ENCODE data around the gene RARA.

RARA gene

DNA sequence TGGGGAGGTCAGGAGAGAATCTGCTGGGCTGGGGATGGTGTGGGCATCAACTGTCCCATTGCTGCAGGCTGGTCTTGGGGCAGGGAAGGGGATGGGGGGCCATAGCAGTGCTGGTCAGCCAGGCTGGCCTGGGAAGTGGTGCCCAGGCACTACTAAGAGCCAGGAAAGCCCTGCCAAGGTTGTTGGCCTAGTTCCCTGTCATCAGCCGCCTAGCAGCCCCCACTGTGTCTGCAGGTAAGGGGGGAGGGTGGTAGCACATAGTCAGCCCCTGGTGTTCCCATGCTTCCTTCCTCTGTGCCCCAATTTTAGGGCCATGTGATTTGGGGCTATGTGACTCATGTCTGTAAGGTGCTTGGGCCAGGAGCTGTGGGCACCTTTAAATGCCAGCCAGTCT lies 37.8 kb downstream of the RARA start:
- DNase-seq = no peak

GRCh38 chr17:40347319-40348135 lies 38.5 kb downstream of the RARA start:
- no peak for DNase-seq

DNA sequence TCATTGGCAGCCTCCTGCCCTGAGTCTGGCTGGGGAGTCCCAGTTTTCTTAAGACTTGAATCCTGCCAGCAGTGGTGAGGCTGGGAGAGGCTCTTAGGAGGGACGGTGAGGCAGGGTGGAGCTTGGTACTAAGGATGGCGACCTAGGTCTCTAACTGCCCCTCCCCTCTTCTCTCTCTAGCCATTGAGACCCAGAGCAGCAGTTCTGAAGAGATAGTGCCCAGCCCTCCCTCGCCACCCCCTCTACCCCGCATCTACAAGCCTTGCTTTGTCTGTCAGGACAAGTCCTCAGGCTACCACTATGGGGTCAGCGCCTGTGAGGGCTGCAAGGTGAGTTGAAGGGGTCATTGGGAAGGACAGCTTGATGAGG lies 39.1 kb downstream of the RARA start:
- no peak for DNase-seq

DNA sequence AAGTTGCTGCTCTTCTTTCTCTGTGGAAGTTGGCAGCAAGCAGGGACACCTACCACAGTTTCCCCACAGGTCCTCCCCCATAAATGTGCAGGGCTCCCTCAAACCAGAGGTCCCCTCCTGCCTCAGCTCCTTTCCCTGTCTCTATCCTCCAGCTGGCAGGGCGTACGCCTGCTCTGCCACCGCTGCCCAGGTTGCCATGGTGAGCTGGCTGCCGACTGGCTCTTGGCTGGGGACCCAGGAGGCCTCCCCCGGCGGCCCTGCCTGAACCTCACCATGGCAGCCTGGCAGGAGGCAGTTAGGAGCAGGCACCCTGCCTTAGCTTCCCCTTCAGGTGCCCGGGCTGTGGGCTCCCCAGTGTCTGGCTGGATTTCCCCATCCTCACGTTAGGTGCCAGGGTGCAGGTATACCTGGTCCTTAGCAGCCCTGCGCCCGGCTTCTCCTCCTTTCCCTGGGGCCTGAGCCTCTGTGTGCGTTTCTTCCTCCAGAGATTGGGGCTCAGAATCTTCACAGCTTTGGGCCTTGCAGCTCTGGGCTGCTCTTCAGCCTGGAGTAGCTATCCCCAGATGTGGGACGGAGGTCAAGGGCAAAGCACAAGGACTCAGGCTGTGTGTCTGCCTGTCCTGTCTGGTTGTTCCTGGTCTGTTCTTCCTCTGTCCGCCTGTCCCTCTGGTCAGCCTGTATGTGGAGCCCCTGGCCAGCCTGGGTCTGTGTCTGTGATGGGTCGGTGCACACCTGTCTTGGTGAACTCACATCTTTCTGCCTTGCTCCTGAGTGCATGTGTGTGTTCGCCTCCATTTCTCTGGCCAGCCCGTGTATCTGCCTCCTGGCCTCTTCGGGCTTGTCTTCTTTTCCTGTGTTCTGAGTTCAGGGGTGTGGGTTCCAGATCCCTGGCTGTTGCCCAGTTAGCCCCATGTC lies 39.8 kb downstream of the RARA start:
- no peak for DNase-seq

DNA sequence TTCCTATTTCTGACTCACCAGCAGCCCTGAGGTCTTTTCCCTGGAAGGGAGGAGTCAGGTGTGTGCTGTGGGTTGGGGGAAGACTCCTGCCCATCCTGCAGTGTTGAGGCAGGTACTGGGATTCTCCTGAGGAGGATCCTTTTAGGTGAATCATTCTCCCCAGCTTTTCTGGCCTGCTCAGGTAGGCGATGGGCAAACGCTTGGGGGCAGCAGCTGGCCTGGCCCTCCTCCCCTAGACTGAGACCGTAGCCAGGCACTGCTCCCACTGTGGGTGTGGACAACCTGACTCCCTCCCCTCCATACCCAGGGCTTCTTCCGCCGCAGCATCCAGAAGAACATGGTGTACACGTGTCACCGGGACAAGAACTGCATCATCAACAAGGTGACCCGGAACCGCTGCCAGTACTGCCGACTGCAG lies 40.5 kb downstream of the RARA start:
- DNase-seq = no peak

DNA sequence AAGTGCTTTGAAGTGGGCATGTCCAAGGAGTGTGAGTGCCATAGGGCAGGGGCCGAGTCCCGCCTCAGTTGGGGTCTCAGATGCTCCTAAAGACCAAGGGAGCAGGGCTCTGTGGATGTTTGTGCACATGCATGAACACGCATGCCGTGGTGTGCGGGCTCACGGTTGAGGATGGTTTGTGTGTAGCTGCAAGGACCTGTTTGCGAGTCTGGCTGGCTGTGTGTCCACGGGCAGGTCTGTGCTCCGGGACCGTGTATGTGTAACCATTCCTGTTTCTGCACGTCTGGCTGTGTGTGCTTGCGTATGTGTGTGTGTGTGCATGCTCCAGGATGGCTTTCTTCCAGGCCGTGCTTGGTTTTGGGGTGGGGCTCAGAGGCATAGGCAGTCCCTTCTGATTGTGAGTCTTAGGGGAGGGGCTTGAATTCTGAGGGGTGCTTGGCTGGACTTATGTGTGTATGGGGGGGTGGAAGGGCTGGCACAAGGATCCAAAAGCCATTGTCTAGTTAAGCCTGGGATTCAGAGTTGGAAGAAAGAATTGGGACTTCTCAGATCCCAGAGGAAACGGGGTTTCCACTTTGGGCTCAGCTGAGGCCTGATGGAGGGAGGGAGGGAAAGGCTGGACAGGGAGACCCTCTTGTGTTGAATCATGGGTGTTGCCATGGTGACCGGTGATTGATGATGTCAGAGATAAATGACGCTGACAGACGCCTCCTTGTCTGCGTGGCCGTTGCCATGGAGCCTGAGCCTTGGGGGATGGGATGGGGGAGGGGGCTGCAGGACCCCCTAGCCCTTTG lies 41.1 kb downstream of the RARA start:
- DNase-seq = no peak

DNA sequence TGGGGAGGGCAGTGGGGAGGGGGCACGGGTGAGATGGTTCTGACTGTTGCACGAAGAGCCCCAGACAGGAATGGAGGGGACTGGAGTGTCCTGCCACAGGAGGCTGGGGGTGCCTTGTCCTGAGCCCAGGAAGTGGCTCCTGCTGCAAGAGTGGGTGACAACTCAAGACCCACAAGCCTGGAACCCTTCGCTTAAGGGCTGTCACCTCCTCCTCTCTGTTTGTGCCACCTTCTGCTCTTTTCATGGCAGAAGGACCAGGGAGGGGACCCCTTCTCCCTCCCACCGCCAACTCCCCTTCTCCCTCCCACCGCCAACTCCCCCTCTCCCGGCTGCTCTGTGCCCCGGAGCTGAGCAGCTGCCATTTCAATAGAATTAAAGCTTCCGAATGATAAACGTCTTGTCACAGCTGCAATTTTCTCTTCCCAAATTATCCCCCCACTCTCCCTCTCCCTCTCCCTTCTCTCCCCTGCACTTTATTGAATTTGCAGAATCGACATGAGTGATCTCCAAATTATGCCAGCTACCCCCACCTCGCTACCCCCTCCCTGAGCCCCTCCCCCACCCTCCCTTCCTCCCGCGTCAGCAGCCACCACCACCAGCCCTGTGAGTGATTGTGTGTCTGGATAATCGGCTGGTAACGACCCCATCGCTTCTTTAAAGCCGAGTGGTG lies 41.8 kb downstream of the RARA start:
- no peak for DNase-seq

GRCh38 chr17:40351359-40352236 lies 42.6 kb downstream of the RARA start:
- peak; percentile 74 for DNase-seq

GRCh38 chr17:40352237-40352778 lies 43.3 kb downstream of the RARA start:
- DNase-seq = no peak

- no peak for DNase-seq
Measured at GRCh38 chr17:40352779-40353394, 43.9 kb downstream of the RARA start.

GRCh38 chr17:40354221-40355122 lies 45.5 kb downstream of the RARA start:
- DNase-seq = no peak

GRCh38 chr17:40355123-40355803 lies 46.3 kb downstream of the RARA start:
- DNase-seq = no peak

- no peak for DNase-seq
Measured at GRCh38 chr17:40355804-40356758, 47.1 kb downstream of the RARA start.

DNA sequence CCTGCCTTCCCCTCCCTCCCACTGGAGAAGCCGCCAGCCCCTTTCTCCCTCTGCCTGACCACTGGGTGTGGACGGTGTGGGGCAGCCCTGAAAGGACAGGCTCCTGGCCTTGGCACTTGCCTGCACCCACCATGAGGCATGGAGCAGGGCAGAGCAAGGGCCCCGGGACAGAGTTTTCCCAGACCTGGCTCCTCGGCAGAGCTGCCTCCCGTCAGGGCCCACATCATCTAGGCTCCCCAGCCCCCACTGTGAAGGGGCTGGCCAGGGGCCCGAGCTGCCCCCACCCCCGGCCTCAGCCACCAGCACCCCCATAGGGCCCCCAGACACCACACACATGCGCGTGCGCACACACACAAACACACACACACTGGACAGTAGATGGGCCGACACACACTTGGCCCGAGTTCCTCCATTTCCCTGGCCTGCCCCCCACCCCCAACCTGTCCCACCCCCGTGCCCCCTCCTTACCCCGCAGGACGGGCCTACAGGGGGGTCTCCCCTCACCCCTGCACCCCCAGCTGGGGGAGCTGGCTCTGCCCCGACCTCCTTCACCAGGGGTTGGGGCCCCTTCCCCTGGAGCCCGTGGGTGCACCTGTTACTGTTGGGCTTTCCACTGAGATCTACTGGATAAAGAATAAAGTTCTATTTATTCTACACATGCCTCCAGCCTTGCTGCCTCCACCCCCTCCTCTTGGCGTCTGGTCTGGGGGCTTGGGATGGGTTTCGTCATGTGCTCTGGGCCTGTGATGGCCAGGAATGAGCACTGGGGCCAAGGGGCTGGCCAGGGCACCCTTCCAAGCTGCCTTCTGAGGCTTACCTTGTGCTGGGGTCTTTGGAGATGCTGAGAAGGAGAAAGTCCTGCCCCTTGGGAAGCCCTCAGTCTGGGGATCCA lies 48.3 kb downstream of the RARA start:
- DNase-seq = no peak

DNA sequence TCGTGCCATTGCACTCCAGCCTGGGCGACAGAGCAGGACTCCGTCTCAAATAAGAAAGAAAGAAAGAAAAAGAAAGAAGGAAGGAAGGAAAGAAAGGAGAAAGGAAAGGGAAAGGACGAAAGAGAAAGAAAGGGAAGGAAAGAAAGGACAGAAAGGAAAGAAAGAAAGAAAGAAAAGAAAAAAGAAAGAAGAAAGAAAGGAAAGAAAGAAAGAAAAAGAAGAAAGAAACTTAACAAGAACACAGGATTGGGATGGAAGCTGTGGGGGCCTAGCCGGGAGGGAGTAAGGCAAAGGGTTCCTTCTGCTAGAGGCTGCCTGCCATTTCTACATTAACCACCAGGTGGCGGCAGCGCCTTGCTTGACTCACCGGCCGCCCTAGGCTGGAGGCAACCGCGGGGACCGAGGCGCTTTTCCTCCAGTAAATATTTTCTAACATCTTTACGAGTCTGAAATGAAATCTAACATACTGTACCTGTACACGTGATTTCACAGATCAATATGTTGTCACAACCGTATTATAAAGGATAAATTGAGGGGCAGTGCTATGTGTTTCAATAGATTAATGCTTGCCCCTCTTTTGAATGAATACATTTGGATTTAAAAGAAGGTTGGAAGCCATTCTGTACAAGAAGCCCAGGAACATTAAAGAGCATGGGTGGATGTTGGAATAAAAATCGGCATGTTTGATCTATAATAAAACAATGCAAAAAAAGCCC lies 49.5 kb downstream of the RARA start:
- peak; percentile 43 for DNase-seq

GRCh38 chr17:40360091-40360490 lies 51.1 kb downstream of the RARA start:
- DNase-seq = no peak
